Measurements from ENCODE around the gene MAP4K1.

The MAP4K1 gene

GRCh38 chr19:38543807-38544568 is 73.8 kb downstream of the MAP4K1 start:
- peak overlapping the region; percentile 59 to 74 for H3K4me3 Mint-ChIP-seq
- ATAC-seq (replicated peaks) (peak; percentile 81 to 84), DNase-seq (peak; percentile 54)

GRCh38 chr19:38543286-38543806 is 74.4 kb downstream of the MAP4K1 start:
- ATAC-seq (replicated peaks) (no peak), DNase-seq (no peak)
- H3K36me3 Mint-ChIP-seq, result peaks cover 0 to under 1% of the 10 kb centered on the region in 2 donors
- H3K27ac Mint-ChIP-seq, result no peak overlapping the region
- H3K4me1 Mint-ChIP-seq, result peaks cover 19 to 51% of the 10 kb centered on the region in 2 donors
- peaks cover 0 to 2% of the 10 kb centered on the region in 2 donors for H3K27me3 Mint-ChIP-seq
- peaks cover 0 to 2% of the 10 kb centered on the region in 2 donors for H3K9me3 Mint-ChIP-seq
- no peak overlapping the region for H3K4me3 Mint-ChIP-seq

More at GRCh38 chr19:38543807-38544568, 73.8 kb downstream of the MAP4K1 start:
- peak overlapping the region; percentile 20 for H3K27ac Mint-ChIP-seq
- H3K9me3 Mint-ChIP-seq, result peaks cover 0 to 2% of the 10 kb centered on the region in 2 donors
- peaks cover 16 to 46% of the 10 kb centered on the region in 2 donors for H3K4me1 Mint-ChIP-seq
- no peaks in the 10 kb centered on the region for H3K36me3 Mint-ChIP-seq
- H3K27me3 Mint-ChIP-seq, result no peaks in the 10 kb centered on the region

- ATAC-seq (replicated peaks) (no peak), DNase-seq (no peak)
- Mint-ChIP-seq H3K36me3 (peaks cover 0 to 2% of the 10 kb centered on the region in 2 donors), H3K27me3 (peaks cover 6 to 8% of the 10 kb centered on the region in 2 donors), H3K4me3 (no peak overlapping the region), H3K27ac (no peak overlapping the region), H3K4me1 (peaks cover 17 to 52% of the 10 kb centered on the region in 2 donors), H3K9me3 (peaks cover 1 to 4% of the 10 kb centered on the region in 2 donors)
These were observed 75.7 kb downstream of the MAP4K1 start for GRCh38 chr19:38542040-38542439.

- H3K27ac Mint-ChIP-seq, result peak overlapping the region; percentile 20
- ATAC-seq (replicated peaks) (no peak), DNase-seq (no peak)
- H3K9me3 Mint-ChIP-seq, result peaks cover 12 to 18% of the 10 kb centered on the region in 2 donors
- peaks cover 16 to 47% of the 10 kb centered on the region in 2 donors for H3K4me1 Mint-ChIP-seq
- H3K36me3 Mint-ChIP-seq, result peaks cover 11 to 13% of the 10 kb centered on the region in 2 donors
- peaks cover 20 to 24% of the 10 kb centered on the region in 2 donors for H3K27me3 Mint-ChIP-seq
- H3K4me3 Mint-ChIP-seq, result no peak overlapping the region
These were observed 78.0 kb downstream of the MAP4K1 start for GRCh38 chr19:38539751-38540150.

- Mint-ChIP-seq H3K27ac (peak overlapping the region; percentile 89), H3K36me3 (peaks cover 12 to 18% of the 10 kb centered on the region in 2 donors), H3K9me3 (peaks cover 13 to 20% of the 10 kb centered on the region in 2 donors), H3K4me3 (peak overlapping the region in 1 of 2 donors; percentile 47), H3K4me1 (peaks cover 12 to 39% of the 10 kb centered on the region in 2 donors), H3K27me3 (peaks cover 27 to 31% of the 10 kb centered on the region in 2 donors)
- DNase-seq, result no peak
- peak; percentile 90 to 94 for ATAC-seq (replicated peaks)
These were observed 78.8 kb downstream of the MAP4K1 start for GRCh38 chr19:38538793-38539528.

- peaks cover 12 to 18% of the 10 kb centered on the region in 2 donors for H3K36me3 Mint-ChIP-seq
- H3K27ac Mint-ChIP-seq, result peak overlapping the region; percentile 3
- ATAC-seq (replicated peaks), result no peak
These were observed 79.4 kb downstream of the MAP4K1 start for GRCh38 chr19:38538386-38538785.

More at GRCh38 chr19:38538386-38538785, 79.4 kb downstream of the MAP4K1 start:
- H3K4me3 Mint-ChIP-seq, result peak overlapping the region in 1 of 2 donors; percentile 26
- no peak for DNase-seq
- peaks cover 13 to 20% of the 10 kb centered on the region in 2 donors for H3K9me3 Mint-ChIP-seq
- peaks cover 10 to 33% of the 10 kb centered on the region in 2 donors for H3K4me1 Mint-ChIP-seq
- H3K27me3 Mint-ChIP-seq, result peaks cover 27 to 31% of the 10 kb centered on the region in 2 donors
